HG03196 (cell line): ENCODE data around the gene ARHGEF38.
A peak's percentile ranks its signal among the peaks of the same experiment; 100 is the strongest.
"Not testable (repeated sequence)": the region's sequence is repeated elsewhere in the genome, so short reads cannot be mapped to it uniquely, and the experiment has no call there.

ENCODE experiments used
- ATAC-seq: cut with Tn5 transposase; IDR thresholded peaks from one replicate; pipeline ENCODE4 v1.9.1; 2021; ENCODE audit not compliant: unreplicated experiment

ARHGEF38 gene

GRCh38 chr4:105709081-105709450, 156.6 kb downstream of the ARHGEF38 start:
- peak; percentile 32 for ATAC-seq

DNA sequence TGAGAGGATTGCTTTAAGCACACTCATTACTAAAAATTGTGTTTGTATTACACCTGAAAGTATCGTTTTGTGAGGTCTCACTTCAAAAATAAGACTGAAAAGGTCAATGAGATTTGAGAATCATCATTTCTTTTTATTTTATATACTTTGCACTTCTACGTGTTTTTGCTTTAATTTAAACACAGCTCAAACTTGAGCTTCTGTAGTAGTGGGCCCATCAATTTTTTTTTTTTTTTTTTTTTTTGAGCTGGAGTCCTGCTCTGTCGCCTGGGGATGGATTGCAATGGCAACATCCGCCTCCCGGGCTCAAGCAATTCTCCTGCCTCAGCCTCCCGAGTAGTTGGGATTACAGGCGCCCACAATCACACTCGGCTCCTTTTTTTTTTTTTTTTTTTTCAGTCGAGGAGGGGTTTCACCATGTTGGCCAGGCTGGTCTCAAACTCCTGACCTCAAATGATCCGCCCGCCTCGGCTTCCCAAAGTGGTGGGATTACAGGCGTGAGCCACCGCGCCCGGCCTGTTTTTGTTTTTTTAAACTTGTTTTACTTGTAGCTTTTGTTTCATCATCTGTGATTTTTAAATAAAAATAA, 157.7 kb downstream of the ARHGEF38 start:
- ATAC-seq, result no peak

DNA sequence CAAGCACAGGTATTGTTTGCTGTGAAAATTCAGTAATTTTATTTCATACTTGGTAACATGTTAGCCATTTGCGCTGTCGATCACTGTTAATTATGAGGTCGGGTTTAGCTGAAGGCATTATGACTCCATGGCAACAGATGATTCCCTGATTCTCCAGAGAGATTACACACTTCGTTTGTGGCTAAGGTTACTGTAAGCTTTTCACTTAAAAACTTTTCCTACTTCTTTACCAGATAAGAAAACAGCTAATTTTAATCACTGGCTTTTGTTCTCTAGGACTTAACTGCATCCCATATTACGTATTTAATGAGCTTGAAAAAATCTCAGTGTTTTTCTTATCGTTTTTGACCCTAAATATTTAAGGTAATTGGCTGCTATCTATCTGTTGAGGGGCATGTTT, 158.3 kb downstream of the ARHGEF38 start:
- no peak for ATAC-seq

DNA sequence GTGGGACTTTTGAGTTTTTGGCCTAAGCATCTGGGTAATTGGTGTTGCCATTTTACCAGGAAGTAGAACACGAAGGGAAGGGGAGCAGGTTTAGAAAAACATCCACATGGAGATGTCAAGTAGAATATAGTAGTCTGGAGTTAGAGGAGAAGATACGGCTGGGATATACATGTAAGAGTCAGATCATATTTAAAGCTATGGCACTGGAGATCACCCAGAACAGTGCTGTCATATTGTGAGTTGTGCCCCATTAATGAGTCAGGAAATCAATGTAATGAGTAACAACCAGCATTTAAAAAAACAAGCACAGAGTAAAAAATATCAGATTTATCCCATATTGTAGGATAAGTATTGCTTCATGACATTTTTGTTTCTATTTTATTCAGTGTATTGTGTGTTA, 160.3 kb downstream of the ARHGEF38 start:
- ATAC-seq, result no peak

DNA sequence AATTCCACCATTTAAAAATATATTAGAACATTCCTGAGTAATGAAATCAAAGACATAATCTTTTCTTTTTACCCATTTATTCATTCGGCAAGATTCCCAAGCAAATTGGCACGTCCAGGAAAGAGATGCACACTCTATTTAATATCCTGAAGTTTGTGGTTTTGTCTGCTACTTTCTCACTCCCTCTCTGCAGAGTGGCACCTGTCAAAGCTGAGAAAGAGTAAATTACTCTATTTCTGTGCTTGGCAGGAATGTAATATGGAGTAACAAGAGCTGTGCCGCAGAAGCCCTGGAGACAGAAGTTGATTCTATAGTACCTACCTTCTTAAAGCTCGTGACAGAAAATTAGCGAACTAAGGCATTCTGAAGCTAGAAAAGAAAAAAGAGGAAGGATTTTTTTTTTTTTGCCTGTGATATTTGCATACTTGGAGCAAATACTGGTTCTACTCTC, 161.7 kb downstream of the ARHGEF38 start:
- peak; percentile 70 for ATAC-seq

DNA sequence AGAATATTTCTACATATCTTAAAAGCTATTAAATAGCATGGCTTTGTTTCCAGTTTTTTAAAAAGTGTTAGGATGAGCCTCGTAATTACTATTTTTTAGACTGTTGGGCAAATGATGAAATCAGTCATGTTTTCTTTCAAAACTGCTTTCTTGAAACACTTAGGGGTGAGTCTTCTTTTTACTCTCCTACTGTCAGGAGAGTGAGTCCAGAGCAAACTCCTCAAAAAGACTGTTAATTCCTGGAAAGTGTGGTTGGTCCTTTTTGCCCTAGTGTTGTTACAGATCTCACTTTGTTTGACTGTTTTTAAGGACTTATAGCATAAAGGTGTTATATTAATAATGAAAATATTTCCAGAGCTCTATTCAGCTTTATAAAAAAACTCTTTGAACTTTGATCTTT, 162.5 kb downstream of the ARHGEF38 start:
- ATAC-seq, result no peak

GRCh38 chr4:105715692-105716278, 163.4 kb downstream of the ARHGEF38 start:
- ATAC-seq, result no peak

DNA sequence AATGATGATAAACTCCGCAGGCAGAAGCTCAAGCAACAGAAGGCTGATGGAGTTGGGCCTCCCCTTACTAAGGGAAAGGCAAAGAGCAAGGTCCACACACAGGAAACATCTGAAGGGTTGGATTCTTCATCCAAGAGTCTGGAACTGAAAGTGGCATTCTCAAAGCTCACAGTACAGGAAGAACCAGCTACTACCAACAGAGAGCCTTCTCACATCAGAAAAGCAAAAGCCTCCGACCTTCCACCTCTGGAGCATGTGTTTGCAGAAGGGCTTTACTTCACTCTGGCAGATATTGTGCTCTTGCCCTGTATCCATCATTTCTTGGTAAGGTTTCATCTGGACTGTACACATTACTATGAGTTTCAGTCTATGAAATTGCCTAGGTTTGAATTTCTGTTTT, 166.8 kb downstream of the ARHGEF38 start:
- no peak for ATAC-seq

GRCh38 chr4:105725623-105726022, 173.2 kb downstream of the ARHGEF38 start:
- ATAC-seq, result no peak

DNA sequence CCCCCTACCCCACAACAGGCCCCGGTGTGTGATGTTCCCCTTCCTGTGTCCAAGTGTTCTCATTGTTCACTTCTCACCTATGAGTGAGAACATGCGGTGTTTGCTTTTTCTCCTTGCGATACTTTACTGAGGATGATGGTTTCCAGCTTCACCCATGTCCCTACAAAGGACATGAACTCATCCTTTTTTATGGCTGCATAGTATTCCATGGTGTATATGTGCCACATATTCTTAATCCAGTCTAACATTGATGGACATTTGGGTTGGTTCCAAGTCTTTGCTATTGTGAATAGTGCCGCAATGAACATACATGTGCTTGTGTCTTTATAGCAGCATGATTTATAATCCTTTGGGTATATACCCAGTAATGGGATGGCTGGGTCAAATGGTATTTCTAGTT, 177.5 kb downstream of the ARHGEF38 start:
- not testable (repeated sequence) for ATAC-seq
